ENCODE data around the gene TRIP12.
"Not testable (repeated sequence)": the region's sequence is repeated elsewhere in the genome, so short reads cannot be mapped to it uniquely, and the experiment has no call there.

Gene TRIP12

GRCh38 chr2:229860334-229860733, 61.5 kb downstream of the TRIP12 start:
- no peak for DNase-seq (ENCODE audit: extremely low spot score)
- TF ChIP-seq FOXM1 (IDR thresholded peaks at IDR 0.05; ENCODE audit: borderline replicate concordance) (no peak), SP1 (IDR thresholded peaks at IDR 0.05) (no peak), ELF4 (IDR thresholded peaks at IDR 0.05) (no peak)
- TF ChIP-seq, protein P1, sequence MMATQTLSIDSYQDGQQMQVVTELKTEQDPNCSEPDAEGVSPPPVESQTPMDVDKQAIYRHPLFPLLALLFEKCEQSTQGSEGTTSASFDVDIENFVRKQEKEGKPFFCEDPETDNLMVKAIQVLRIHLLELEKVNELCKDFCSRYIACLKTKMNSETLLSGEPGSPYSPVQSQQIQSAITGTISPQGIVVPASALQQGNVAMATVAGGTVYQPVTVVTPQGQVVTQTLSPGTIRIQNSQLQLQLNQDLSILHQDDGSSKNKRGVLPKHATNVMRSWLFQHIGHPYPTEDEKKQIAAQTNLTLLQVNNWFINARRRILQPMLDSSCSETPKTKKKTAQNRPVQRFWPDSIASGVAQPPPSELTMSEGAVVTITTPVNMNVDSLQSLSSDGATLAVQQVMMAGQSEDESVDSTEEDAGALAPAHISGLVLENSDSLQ (IDR thresholded peaks at IDR 0.05) = no peak
- CTCF ChIA-PET = no interaction called here
- POLR2A ChIA-PET = no interaction called here

DNA sequence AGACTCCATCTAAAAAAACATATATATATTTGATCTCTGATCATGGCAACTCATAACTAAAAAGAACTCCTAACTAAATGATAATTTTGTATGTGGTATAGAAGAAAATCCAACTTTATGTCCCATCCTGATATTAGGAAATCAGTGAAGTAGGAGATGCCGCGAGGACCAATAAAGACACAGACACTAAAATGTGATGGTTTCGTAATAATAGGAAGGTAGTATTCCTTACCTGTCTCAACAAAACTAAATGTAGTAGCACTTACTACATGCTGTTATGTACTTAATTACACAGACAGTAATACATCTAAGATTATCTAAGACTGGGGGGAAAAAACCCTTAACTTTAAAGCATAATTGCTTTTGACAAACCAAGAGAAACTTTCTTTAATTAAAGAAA, 63.5 kb downstream of the TRIP12 start:
- ChIA-PET POLR2A (no interaction called here), CTCF (no interaction called here)
- TF ChIP-seq FOXM1 (IDR thresholded peaks at IDR 0.05; ENCODE audit: borderline replicate concordance) = no peak
- no peak for TF ChIP-seq SUZ12 (IDR thresholded peaks at IDR 0.05)
- TF ChIP-seq HDGF (IDR thresholded peaks at IDR 0.05; ENCODE audit: borderline replicate concordance) = no peak
- no peak for DNase-seq (ENCODE audit: extremely low spot score)

- TF ChIP-seq LEF1 (IDR thresholded peaks at IDR 0.05; ENCODE audit: borderline replicate concordance) = no peak
- no peak for TF ChIP-seq SUZ12 (IDR thresholded peaks at IDR 0.05)
- no peak for TF ChIP-seq SP1 (IDR thresholded peaks at IDR 0.05)
- TF ChIP-seq HDGF (IDR thresholded peaks at IDR 0.05; ENCODE audit: borderline replicate concordance) = no peak
- no peak for TF ChIP-seq FOXK2 (IDR thresholded peaks at IDR 0.05)
- ChIA-PET CTCF (interaction anchor here (1.0 kb wide), 1 partner anchor 56 kb away, joined by 3 read pairs; no protein-coding TSS in a partner anchor), POLR2A (no interaction called here)
- DNase-seq (ENCODE audit: extremely low spot score) = no peak
Observed at GRCh38 chr2:229857634-229858033, 64.2 kb downstream of the TRIP12 start.

DNA sequence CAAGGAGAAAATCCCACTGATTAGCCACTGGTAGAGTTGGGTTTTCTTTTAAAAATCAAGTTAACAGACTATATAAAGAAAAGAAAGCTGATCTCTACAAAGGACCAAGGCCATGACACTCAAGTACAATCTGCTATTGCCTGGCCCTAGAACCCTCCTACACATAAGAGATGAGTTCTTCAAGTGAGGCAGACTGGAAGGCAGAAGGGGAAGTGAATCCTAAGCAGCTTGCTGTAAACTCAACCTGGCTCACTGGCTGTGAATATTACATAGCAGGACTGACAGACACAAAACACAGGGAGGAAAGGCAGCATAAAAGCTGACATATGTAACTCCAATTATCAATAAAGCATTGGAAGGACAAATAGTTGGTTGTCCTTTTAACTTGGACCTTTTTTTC, 65.4 kb downstream of the TRIP12 start:
- no peak for DNase-seq (ENCODE audit: extremely low spot score)
- ChIA-PET POLR2A (no interaction called here), CTCF (interaction anchor here (1.0 kb wide), 1 partner anchor 55 kb away, joined by 3 read pairs; no protein-coding TSS in a partner anchor)
- TF ChIP-seq TARDBP (IDR thresholded peaks at IDR 0.05) (no peak), ARNT (IDR thresholded peaks at IDR 0.05) (no peak), FOXM1 (IDR thresholded peaks at IDR 0.05; ENCODE audit: borderline replicate concordance) (no peak), BHLHE40 (IDR thresholded peaks at IDR 0.05; ENCODE audit: borderline replicate concordance) (no peak), ELF4 (IDR thresholded peaks at IDR 0.05) (no peak), SUZ12 (IDR thresholded peaks at IDR 0.05) (no peak), NFRKB (IDR thresholded peaks at IDR 0.05) (no peak), LEF1 (IDR thresholded peaks at IDR 0.05; ENCODE audit: borderline replicate concordance) (no peak), ZNF384 (IDR thresholded peaks at IDR 0.05) (no peak)
- TF ChIP-seq, protein P1 (IDR thresholded peaks at IDR 0.05) = no peak

DNA sequence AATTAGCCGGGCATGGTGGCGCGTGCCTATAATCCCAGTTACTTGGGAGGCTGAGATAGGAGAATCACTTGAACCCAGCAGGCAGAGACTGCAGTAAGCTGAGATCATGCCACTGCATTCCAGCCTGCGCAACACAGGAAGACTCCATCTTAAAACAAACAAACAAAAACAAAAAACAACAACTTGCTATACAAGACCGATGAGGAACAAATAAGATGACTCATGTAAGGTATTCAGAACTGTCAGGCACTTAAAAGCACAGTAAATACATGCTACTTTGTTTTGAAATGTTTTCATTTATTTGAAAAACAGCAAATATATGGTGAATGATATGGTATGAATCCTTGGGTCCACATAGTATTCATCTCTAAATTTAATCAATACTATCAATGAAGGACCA, 66.7 kb downstream of the TRIP12 start:
- TF ChIP-seq ZNF384 (IDR thresholded peaks at IDR 0.05) (no peak), SUZ12 (IDR thresholded peaks at IDR 0.05) (no peak), FOXA1 (IDR thresholded peaks at IDR 0.05) (no peak), NFRKB (IDR thresholded peaks at IDR 0.05) (no peak), L3MBTL2 (conservative IDR thresholded peaks at IDR 0.05) (no peak), ELF4 (IDR thresholded peaks at IDR 0.05) (no peak), LEF1 (IDR thresholded peaks at IDR 0.05; ENCODE audit: borderline replicate concordance) (no peak), ARNT (IDR thresholded peaks at IDR 0.05) (no peak), CTBP1 (IDR thresholded peaks at IDR 0.05; ENCODE audit: borderline replicate concordance) (no peak)
- TF ChIP-seq, protein P1 (IDR thresholded peaks at IDR 0.05) = no peak
- CTCF ChIA-PET = no interaction called here
- POLR2A ChIA-PET = no interaction called here
- no peak for DNase-seq (ENCODE audit: extremely low spot score)

- DNase-seq (ENCODE audit: extremely low spot score) = no peak
- CTCF ChIA-PET = no interaction called here
- POLR2A ChIA-PET = no interaction called here
- TF ChIP-seq NFRKB (IDR thresholded peaks at IDR 0.05) = no peak
Observed at GRCh38 chr2:229852565-229852964, 69.2 kb downstream of the TRIP12 start.

GRCh38 chr2:229851870-229852269, 69.9 kb downstream of the TRIP12 start:
- CTCF ChIA-PET = no interaction called here
- TF ChIP-seq FOXA1 (IDR thresholded peaks at IDR 0.05) (no peak), BHLHE40 (IDR thresholded peaks at IDR 0.05; ENCODE audit: borderline replicate concordance) (no peak), FOXK2 (IDR thresholded peaks at IDR 0.05) (no peak), FOXM1 (IDR thresholded peaks at IDR 0.05; ENCODE audit: borderline replicate concordance) (no peak), NFRKB (IDR thresholded peaks at IDR 0.05) (no peak), ARNT (IDR thresholded peaks at IDR 0.05) (no peak), SP1 (IDR thresholded peaks at IDR 0.05) (no peak), CTBP1 (IDR thresholded peaks at IDR 0.05; ENCODE audit: borderline replicate concordance) (no peak), L3MBTL2 (conservative IDR thresholded peaks at IDR 0.05) (no peak), LEF1 (IDR thresholded peaks at IDR 0.05; ENCODE audit: borderline replicate concordance) (no peak), SUZ12 (IDR thresholded peaks at IDR 0.05) (no peak), ZNF384 (IDR thresholded peaks at IDR 0.05) (no peak), HDGF (IDR thresholded peaks at IDR 0.05; ENCODE audit: borderline replicate concordance) (no peak), ELF4 (IDR thresholded peaks at IDR 0.05) (no peak), TARDBP (IDR thresholded peaks at IDR 0.05) (no peak)
- TF ChIP-seq, protein P1 (IDR thresholded peaks at IDR 0.05) = no peak

GRCh38 chr2:229850355-229851275, 71.2 kb downstream of the TRIP12 start:
- DNase-seq (ENCODE audit: extremely low spot score); POLR2A ChIA-PET; CTCF ChIA-PET: not testable (repeated sequence)

More at GRCh38 chr2:229851870-229852269, 69.9 kb downstream of the TRIP12 start:
- no peak for DNase-seq (ENCODE audit: extremely low spot score)
- POLR2A ChIA-PET = no interaction called here

Data from HEK293T (cell line).